ENCODE data around the gene AKAP17A.

Gene AKAP17A

GRCh38 chrX:1592470-1593142 lies 1.2 kb downstream of the AKAP17A start:
- ATAC-seq (ENCODE audit: low read depth): peak; percentile 16
- Mint-ChIP-seq H3K27me3 (no peaks in the 10 kb centered on the region), H3K4me3 (peak overlapping the region; percentile 91), H3K9me3 (no peaks in the 10 kb centered on the region), H3K36me3 (peaks cover 17% of the 10 kb centered on the region), H3K27ac (peak overlapping the region; percentile 88), H3K4me1 (peaks cover 23% of the 10 kb centered on the region)
- no peak for DNase-seq (ENCODE audit: low spot score in 2 of 2)

DNA sequence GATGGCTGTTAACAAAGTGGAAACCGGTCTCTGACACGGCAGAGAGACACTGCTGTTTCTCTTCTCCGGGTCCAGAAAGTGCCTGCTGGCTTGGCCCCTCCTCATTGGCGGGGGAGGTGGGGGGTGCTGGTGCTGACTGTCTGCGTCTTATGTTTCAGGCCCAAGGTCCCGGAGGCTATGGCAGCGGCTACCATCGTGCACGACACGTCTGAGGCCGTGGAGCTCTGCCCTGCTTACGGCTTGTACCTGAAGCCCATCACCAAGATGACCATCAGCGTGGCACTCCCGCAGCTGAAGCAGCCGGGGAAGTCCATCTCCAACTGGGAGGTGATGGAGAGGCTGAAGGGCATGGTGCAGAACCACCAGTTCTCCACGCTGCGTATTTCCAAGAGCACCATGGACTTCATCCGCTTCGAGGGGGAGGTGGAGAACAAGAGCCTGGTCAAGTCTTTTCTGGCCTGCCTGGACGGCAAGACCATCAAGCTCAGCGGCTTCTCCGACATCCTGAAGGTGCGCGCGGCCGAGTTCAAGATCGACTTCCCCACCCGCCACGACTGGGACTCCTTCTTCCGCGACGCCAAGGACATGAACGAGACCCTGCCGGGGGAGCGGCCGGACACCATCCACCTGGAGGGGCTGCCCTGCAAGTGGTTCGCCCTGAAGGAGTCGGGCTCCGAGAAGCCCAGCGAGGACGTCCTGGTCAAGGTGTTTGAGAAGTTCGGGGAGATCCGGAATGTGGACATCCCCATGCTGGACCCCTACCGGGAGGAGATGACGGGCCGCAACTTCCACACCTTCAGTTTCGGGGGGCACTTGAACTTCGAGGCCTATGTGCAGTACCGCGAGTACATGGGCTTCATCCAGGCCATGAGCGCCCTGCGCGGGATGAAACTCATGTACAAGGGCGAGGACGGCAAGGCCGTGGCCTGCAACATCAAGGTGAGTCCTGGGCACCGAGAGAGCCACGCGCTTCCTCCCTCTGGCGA lies 2.2 kb downstream of the AKAP17A start:
- H3K4me1 Mint-ChIP-seq: peaks cover 25% of the 10 kb centered on the region
- peak overlapping the region; percentile 88 for H3K27ac Mint-ChIP-seq
- DNase-seq (ENCODE audit: low spot score in 2 of 2) (no peak), ATAC-seq (ENCODE audit: low read depth) (no peak)
- H3K36me3 Mint-ChIP-seq: peaks cover 19% of the 10 kb centered on the region
- no peaks in the 10 kb centered on the region for H3K9me3 Mint-ChIP-seq
- peak overlapping the region; percentile 91 for H3K4me3 Mint-ChIP-seq
- no peaks in the 10 kb centered on the region for H3K27me3 Mint-ChIP-seq

GRCh38 chrX:1595711-1596060 lies 4.3 kb downstream of the AKAP17A start:
- peaks cover 29% of the 10 kb centered on the region for H3K36me3 Mint-ChIP-seq
- H3K27ac Mint-ChIP-seq: no peak overlapping the region
- ATAC-seq (ENCODE audit: low read depth) (no peak), DNase-seq (ENCODE audit: low spot score in 2 of 2) (no peak)
- H3K4me1 Mint-ChIP-seq: peaks cover 22% of the 10 kb centered on the region
- no peak overlapping the region for H3K4me3 Mint-ChIP-seq
- H3K27me3 Mint-ChIP-seq: no peaks in the 10 kb centered on the region
- no peaks in the 10 kb centered on the region for H3K9me3 Mint-ChIP-seq

DNA sequence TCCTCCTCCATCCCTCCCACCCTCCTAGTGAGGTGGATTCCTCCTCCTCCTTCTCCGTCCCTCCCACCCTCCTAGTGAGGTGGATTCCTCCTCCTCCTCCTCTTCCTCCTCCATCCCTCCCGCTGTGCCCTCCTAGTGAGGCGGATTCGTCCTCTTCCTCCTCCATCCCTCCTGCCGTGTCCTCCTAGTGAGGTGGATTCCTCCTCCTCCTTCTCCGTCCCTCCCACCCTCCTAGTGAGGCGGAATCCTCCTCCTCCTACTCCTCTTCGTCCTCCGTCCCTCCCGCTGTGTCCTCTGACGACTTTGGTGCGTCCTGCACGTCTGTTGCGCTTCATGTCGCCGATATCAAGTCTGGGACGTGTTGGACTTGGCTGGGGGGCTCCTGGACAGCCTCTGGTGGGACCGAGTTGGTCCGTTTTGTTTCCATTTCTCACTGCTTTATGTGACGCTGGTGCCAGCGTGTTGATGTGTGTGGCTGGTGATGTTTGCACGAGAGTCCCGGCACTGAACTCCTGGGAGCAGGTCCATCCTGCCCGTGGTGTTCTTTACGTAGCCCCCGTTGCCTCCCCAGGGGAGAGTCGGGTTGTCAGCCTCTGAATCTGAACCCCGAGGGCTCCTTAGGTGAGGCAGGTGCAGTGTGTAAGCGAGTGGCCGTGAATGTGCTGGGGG lies 5.4 kb downstream of the AKAP17A start:
- Mint-ChIP-seq H3K27me3 (no peaks in the 10 kb centered on the region), H3K27ac (peak overlapping the region; percentile 89), H3K9me3 (no peaks in the 10 kb centered on the region), H3K4me3 (no peak overlapping the region), H3K36me3 (peaks cover 34% of the 10 kb centered on the region), H3K4me1 (peaks cover 22% of the 10 kb centered on the region)
- DNase-seq (ENCODE audit: low spot score in 2 of 2) (no peak), ATAC-seq (ENCODE audit: low read depth) (no peak)

DNA sequence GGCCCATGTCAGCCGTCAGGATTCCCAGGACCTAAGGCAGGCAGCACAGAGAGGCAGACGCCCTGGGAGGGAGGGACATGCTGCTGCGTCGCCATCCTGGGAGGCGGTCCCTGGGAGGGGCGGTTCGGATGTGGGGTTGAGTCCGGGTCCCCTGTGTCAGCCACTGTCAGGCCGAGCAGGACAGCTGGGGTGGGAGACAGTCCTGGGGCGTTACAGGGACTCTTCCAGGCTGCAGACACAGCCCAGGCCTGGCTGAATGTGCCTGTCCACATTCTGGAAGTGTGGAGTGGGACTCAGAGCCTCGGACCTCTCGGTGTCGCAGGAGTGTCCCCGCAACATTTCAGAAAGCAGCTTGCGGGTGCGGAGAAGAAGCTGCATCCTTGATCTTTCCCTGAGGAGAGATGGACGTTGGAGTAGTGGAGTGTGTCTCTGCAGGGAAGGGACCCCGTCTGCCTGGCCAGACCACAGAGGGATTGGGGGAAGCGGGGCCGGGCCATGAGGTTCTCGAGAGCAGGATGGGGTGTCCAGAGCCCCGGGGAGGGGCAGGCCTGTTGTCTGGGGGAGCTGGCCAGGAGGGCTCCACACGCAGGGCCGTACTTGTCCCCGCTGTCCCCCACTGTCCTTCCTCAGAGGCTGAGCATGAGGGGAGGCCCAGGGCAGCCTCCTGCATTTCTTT lies 6.1 kb downstream of the AKAP17A start:
- no peak for ATAC-seq (ENCODE audit: low read depth)
- Mint-ChIP-seq H3K27ac (peak overlapping the region; percentile 89), H3K4me3 (no peak overlapping the region), H3K36me3 (peaks cover 40% of the 10 kb centered on the region), H3K27me3 (no peaks in the 10 kb centered on the region), H3K9me3 (no peaks in the 10 kb centered on the region), H3K4me1 (peaks cover 22% of the 10 kb centered on the region)
- DNase-seq (ENCODE audit: low spot score in 2 of 2): no peak

GRCh38 chrX:1598021-1598875 lies 6.8 kb downstream of the AKAP17A start:
- Mint-ChIP-seq H3K36me3 (peaks cover 44% of the 10 kb centered on the region), H3K4me3 (peak overlapping the region; percentile 30), H3K9me3 (no peaks in the 10 kb centered on the region), H3K27me3 (no peaks in the 10 kb centered on the region), H3K4me1 (peaks cover 16% of the 10 kb centered on the region), H3K27ac (peak overlapping the region; percentile 55)
- DNase-seq (ENCODE audit: low spot score in 2 of 2) (no peak), ATAC-seq (ENCODE audit: low read depth) (peak; percentile 42)

- peak overlapping the region; percentile 30 for H3K4me3 Mint-ChIP-seq
- H3K36me3 Mint-ChIP-seq: peaks cover 44% of the 10 kb centered on the region
- DNase-seq (ENCODE audit: low spot score in 2 of 2): no peak
- no peaks in the 10 kb centered on the region for H3K9me3 Mint-ChIP-seq
- ATAC-seq (ENCODE audit: low read depth): no peak
- H3K27ac Mint-ChIP-seq: peak overlapping the region; percentile 55
- H3K4me1 Mint-ChIP-seq: peaks cover 18% of the 10 kb centered on the region
- H3K27me3 Mint-ChIP-seq: no peaks in the 10 kb centered on the region
Observed at GRCh38 chrX:1598876-1599790, 7.7 kb downstream of the AKAP17A start.

- Mint-ChIP-seq H3K9me3 (no peaks in the 10 kb centered on the region), H3K27me3 (no peaks in the 10 kb centered on the region), H3K4me3 (no peak overlapping the region), H3K27ac (no peak overlapping the region), H3K4me1 (peaks cover 19% of the 10 kb centered on the region), H3K36me3 (peaks cover 44% of the 10 kb centered on the region)
- no peak for ATAC-seq (ENCODE audit: low read depth)
- DNase-seq (ENCODE audit: low spot score in 2 of 2): no peak
Observed at GRCh38 chrX:1599791-1600405, 8.5 kb downstream of the AKAP17A start.

DNA sequence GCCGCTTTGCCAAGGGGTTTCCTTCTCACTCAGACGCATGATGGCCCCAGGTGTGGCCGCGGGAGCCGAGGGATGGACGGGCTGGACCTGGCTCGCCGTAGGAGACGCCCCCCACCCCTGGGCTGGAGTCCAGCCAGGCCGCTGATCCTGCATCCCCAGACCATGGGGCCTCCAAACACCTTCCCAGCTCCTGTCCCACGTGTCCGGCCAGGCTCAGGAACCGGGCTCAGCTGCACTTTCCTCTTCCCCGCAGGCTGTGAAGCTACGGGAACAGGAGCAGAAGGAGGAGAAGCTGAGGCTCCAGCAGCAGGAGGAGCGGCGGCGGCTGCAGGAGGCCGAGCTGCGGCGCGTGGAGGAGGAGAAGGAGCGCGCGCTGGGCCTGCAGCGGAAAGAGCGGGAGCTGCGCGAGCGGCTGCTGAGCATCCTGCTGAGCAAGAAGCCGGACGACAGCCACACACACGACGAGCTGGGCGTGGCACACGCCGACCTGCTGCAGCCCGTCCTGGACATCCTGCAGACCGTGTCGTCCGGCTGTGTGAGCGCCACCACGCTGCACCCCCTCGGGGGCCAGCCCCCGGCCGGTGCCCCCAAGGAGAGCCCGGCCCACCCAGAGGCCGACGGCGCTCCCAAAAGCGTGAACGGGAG lies 9.1 kb downstream of the AKAP17A start:
- Mint-ChIP-seq H3K36me3 (peaks cover 44% of the 10 kb centered on the region), H3K27me3 (no peaks in the 10 kb centered on the region), H3K27ac (no peak overlapping the region), H3K4me1 (peaks cover 17% of the 10 kb centered on the region), H3K4me3 (no peak overlapping the region), H3K9me3 (no peaks in the 10 kb centered on the region)
- DNase-seq (ENCODE audit: low spot score in 2 of 2) (no peak), ATAC-seq (ENCODE audit: low read depth) (no peak)

DNA sequence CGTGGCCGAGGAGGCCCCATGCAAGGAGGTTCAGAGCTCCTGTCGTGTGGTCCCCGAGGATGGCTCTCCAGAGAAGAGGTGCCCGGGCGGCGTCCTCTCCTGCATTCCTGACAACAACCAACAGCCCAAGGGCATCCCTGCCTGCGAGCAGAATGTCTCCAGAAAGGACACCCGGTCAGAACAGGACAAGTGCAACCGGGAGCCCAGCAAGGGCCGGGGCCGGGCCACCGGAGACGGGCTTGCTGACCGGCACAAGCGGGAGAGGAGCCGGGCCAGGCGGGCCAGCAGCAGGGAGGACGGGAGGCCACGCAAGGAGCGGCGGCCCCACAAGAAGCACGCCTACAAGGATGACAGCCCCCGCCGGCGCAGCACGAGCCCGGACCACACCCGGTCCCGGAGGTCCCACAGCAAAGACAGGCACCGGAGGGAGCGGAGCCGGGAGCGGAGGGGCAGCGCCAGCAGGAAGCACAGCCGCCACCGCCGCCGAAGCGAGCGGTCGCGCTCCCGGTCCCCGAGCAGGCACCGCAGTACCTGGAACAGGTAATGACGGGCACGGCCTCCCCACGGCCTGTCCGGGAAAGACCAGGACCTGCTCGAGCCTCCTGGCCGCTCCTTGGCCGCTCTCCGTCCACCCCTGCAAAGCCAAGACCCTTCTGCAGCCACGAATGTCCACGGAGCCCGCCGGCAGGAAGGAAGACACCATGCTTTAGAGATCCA lies 9.8 kb downstream of the AKAP17A start:
- Mint-ChIP-seq H3K27me3 (no peaks in the 10 kb centered on the region), H3K4me1 (peaks cover 17% of the 10 kb centered on the region), H3K9me3 (no peaks in the 10 kb centered on the region), H3K27ac (no peak overlapping the region), H3K4me3 (no peak overlapping the region), H3K36me3 (peaks cover 45% of the 10 kb centered on the region)
- no peak for ATAC-seq (ENCODE audit: low read depth)
- DNase-seq (ENCODE audit: low spot score in 2 of 2): no peak

GRCh38 chrX:1601768-1602085 lies 10.3 kb downstream of the AKAP17A start:
- peaks cover 43% of the 10 kb centered on the region for H3K36me3 Mint-ChIP-seq
- H3K27ac Mint-ChIP-seq: no peak overlapping the region
- DNase-seq (ENCODE audit: low spot score in 2 of 2) (no peak), ATAC-seq (ENCODE audit: low read depth) (no peak)
- H3K4me3 Mint-ChIP-seq: no peak overlapping the region
- no peaks in the 10 kb centered on the region for H3K9me3 Mint-ChIP-seq
- H3K27me3 Mint-ChIP-seq: no peaks in the 10 kb centered on the region
- H3K4me1 Mint-ChIP-seq: peaks cover 15% of the 10 kb centered on the region

Data from memory B cell (primary cell).